ENCODE measurements around the gene RETN. TPM values are rescaled to one million over a fixed set of nuclear protein-coding genes. Genes with fewer than 3 reads are reported as not detected.

The RETN gene, protein sequence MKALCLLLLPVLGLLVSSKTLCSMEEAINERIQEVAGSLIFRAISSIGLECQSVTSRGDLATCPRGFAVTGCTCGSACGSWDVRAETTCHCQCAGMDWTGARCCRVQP
- polyA plus RNA-seq (ENCODE audit: insufficient read length in 10 of 10): 1 to 10 TPM; 1.1 to 3.6 (median 2.4) TPM
- long read RNA-seq, donor 1, partial matches to known transcripts: 0 of 1 reads
- long read RNA-seq, donor 1, other reads (novel, unspliced or antisense): 0 of 1 reads
- long read RNA-seq, donor 2, partial matches to known transcripts: 0 of 1 reads
- long read RNA-seq, donor 2, other reads (novel, unspliced or antisense): 0 of 1 reads
- long read RNA-seq, donor 3: 0 reads
- long read RNA-seq, donor 4: 0 reads
- long read RNA-seq, donor 5, partial matches to known transcripts: 0 of 4 reads
- long read RNA-seq, donor 5, other reads (novel, unspliced or antisense): 0 of 4 reads
- long read RNA-seq, donor 6, partial matches to known transcripts: 0 of 1 reads
- long read RNA-seq, donor 6, other reads (novel, unspliced or antisense): 0 of 1 reads
- long read RNA-seq, donor 7: 0 reads
- long read RNA-seq, donor 8, partial matches to known transcripts: 0 of 2 reads
- long read RNA-seq, donor 8, other reads (novel, unspliced or antisense): 0 of 2 reads
- long read RNA-seq, donor 9: 0 reads

DNA sequence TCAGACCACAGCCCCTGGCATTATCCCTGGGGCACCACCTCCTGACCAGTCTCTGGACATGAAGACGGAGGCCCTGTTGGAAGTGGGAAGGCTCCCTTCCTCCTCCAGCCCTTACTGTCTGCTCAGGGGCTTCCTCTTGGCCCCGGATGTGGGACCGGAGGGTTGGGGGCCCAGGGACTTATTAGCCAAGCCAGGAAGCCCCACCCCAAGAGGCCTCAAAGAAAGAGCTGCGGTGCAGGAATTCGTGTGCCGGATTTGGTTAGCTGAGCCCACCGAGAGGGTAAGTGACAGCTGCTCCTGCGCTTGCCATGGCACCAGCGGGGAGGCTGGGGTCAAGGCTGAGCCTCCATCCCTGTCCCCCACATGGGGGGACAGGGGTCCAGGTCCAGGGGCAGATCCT lies at the start of gene RETN:
Gene RETN (plus strand): TSS at position 208 of the 400 bp plus-strand sequence. CDS start 278 bp downstream, outside the sequence.
- DNase-seq: no peak

DNA sequence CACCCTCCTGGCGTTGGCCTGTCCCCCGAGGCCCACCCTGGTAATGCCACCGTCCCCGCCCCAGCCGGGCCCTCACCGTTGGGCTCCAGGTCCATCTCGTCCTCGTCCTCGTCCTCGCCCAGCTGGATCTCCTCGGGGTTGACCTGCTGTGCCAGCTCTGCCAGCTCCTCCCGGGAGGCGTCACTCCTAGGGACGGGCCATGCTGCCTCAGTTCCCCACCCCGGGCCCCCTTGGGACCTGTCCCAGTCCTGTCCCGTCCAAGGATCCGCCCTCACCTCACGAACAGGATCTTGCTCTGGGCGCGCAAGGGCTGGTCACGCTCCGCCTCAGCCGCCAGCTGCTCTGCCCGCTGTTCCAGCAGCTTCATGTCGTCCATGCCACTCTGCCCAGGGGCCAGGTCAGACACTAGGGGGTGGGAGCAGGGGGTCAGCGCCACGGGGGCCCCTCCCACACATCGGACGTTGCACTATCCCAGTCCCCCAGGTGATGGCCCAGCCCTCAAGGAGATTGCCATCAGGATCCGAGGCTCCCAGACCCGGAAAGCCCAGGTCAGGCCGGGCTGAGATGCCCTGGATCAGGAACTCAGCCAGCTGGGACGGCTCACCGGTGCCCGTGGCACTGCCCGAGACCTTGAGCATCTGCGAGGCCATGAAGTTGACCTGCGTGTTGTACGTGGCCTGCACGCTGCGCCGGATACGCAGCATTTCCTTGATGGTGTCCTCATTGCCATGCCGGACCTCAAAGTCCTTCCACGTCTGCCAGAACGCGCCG lies 49.0 kb upstream of the RETN start:
- DNase-seq: no peak

GRCh38 chr19:7620442-7621412 lies 48.1 kb upstream of the RETN start:
- no peak for DNase-seq

- no peak for DNase-seq
Observed at GRCh38 chr19:7622933-7623685, 45.7 kb upstream of the RETN start.

DNA sequence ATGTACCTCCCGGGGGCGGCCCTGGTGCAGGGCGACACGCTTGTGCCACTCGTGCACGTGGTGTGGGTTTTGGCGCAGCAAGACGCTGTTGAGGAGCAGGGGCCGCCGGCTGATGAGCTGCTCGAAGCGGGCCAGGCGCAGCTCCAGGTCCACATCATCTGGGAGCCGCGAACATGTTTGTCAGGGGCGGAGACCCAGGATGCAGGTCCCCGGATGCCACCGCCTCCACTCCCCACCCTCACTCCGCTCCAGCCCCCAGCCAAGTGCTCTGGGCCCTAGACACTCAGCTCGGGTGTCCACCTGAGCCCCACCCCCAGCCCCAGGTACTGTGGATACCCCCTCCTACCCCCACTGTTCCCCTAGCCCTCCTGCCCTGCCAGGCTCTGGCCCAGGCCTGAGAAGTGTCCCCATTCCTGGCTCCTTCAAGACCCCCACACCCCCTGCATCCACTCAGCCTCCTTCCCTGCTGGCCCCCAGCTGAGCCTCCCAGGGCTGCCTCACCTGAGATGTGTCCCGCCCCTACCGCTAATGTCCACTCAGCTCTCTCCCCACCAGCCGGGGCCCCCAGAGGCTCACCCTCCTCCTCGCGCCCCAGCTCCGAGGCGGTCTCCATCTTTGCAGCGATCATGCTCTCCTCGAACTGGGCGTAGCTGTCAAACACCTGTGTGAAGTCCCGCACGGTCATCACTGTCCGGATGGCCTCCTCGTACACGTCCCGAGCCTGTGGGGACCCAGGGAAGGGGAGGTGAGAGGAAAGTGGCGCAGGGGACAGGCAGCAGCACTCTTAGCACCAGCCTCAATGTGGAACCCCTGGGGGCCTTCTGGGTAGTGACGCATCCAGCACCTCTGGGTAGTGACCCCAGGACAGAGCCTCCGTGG lies 44.9 kb upstream of the RETN start:
- DNase-seq: no peak

DNA sequence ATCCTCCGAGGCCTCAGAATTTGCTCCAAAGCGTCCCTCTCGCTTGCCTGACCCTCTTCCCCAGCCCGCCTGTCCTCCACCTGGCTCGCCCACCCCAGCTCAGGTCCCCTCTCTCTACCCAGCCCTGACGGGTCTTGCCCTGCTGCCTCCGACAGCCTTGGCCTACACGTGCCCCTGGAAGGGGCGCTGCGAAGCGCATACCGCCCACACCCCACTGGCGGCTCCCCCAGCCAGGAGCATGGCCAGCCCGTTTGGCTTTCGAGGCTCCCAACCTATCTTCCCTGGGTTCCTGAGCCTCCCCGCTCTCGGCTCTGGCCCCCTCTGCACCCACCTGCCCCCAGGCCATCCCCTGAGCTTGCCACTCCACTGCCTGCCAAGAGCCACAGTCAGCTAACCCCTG lies 44.0 kb upstream of the RETN start:
- DNase-seq: no peak

DNA sequence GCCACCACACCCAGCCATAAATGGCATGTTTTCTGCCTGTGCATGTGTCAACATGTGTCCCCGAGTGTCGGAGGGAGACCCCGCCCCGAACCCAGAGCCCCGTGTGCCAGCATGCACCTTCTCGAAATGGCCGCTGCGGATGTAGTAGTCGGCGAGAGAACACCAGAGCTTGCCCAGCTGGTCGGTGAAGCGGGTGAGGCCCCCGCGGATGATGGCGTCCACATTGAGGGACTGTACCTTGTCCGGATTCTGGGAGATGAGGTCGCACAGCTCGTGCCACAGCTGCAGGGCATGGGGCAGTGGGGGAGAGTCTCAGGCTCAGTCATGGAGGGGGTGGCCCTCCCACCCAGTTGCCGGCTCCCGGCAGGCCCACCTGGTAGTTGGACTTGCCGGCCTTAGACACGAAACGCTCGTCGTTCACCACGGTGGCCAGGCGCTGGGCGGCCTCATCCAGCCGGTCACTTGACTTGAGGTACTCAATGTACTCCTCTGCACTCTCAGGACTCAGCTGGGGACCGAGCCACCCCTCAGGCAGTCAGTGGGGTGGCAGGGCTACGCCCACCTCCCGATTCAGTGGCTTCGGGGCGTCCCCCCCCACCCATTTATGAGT lies 43.0 kb upstream of the RETN start:
- DNase-seq: no peak

DNA sequence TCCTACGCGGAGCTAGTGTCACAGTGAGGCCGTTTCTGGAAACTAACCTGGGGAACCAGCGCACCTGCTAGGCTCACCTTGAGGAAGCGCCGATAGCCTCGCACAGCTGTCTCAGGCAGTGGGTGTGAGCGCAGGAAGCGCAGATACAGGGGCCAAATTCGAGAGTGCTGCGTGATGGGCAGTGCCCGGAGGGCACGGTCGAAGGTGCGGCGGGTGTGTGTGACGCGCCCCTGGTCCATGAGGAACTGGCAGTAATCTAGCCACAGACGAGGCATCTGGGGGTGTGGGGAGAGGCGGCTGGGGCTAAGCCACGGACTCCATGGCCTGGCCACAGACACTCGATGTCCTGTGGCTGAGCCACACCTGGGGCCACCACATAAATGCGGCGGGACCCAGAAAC lies 41.7 kb upstream of the RETN start:
- no peak for DNase-seq

- no peak for DNase-seq
Observed at GRCh38 chr19:7628589-7629311, 40.1 kb upstream of the RETN start.

DNA sequence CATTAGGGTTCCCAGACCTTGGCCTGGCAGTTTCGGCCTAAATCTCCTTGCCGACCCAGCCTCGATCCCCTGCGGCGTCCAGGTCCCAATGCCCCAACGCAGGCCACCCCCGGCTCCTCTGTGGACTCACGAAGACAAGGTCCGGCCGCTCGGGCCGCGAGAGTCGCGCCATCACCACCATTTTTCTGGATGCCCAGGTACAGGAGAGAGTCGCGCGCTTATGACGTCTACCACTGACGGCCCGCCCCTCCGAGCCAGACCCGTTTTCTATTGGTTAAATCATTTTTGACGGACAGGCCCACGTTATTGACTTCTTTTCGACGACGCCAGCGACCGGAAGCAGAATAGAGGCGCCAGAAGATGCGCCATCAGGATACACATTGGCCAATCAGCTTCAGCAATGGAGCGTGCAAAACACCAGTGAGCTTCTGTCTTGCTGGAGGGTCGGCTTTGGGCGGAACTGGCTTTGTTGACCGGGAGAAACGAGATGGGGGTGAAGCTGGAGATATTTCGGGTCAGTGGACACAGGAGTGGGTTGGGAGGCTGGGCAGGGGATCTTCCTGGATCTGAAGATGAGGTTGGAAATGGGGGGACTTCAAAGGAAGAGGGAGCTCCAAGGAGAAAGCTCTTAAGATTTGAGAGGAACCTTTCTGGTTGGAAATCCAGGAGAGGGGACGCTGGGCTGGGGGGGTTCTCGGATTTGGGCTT lies 39.3 kb upstream of the RETN start, which contains the start of the genes PET100 and XAB2:
Gene PET100 (plus strand): TSS at position 447 of the 708 bp plus-strand sequence. CDS start 41 bp downstream, at position 488.
Gene XAB2 (minus strand): TSS at position 199 of the 708 bp plus-strand sequence. CDS start 18 bp downstream, at position 181.
- peak; percentile 99 for DNase-seq

DNA sequence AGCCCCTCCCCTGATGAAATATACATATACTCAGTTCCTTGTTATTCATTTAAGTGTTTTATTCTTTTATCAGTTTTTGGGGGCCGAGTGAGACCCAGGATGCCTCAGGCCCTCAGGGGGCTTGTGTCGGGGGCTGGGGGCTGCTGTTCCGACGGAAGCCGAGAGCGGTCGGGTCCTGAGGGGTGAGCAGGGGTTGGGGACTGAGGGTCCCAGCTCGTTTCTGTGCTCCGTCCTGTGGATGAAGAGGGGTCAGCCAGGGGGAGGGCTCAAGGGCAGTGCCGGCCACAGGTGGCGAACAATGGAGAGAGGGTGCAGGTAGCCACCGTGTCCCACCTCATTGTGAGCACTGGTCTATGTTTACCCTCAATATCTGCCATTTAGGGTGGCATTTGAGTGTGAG lies 37.3 kb upstream of the RETN start:
- no peak for DNase-seq

DNA sequence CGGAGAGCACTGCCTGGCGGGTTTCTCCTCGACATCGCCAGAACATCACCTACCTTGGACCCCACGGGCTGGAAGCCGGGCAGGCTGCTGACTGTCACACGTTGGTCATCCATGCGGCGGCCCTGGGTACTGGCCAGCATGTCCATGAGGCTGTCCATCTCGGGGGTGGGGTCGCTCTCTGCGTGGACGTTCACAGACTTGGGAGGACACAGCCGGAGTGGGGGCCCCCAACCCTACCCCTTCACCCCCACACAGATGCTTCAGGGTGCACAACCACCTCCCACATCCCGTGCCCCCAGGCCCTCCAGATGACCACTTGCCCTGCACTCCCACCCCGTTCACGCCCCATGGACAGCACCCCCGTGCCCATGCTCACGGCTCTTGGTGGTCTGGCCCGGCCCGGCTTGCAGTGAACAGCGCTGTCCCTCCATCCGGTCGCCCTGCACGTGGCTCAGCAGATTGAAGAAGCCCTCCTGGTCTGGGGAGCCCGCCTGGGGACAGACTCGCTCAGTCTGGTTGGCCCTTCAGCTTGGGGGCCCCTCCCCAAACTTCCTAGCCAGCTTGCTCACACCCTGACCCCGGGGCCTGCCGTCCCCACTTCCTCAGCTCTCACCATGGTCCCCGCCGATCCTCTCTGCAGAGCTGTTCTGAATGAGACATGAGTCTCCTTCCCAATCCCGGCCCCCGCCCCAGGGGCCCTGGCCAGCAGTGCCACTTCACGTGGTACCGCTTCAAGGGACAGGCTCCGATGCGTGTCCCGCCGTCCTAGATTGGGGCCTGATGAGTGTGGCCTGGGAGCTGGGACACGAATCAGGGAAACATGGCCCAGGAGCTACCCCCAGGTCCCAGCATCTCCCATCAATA lies 36.3 kb upstream of the RETN start:
- no peak for DNase-seq

GRCh38 chr19:7633698-7634097 lies 35.2 kb upstream of the RETN start, which contains the start of gene PCP2:
Gene PCP2 (minus strand): TSS chr19:7633719. CDS start chr19:7633457, 262 bp downstream.
- no peak for DNase-seq

GRCh38 chr19:7635670-7636069 lies 33.2 kb upstream of the RETN start:
- DNase-seq: no peak

- no peak for DNase-seq
Observed at GRCh38 chr19:7636317-7636690, 32.5 kb upstream of the RETN start.

GRCh38 chr19:7636691-7637373 lies 32.0 kb upstream of the RETN start, which contains the start of gene STXBP2:
Gene STXBP2 (plus strand): TSS chr19:7637110. CDS start chr19:7637150, 40 bp downstream.
- DNase-seq: peak in 1 of 3 donors; percentile 37
